Memory B cell (primary cell): ENCODE data around the gene HUNK.

Experiments used
- ATAC-seq: fragments of 150-1000 bp; cut with Tn5 transposase; 2 replicates; pipeline ENCODE4 v1.10.0; 2021; ENCODE audit warnings: low read depth, mild to moderate bottlenecking, moderate library complexity
- DNase-seq, 2 donors: peaks; one replicate each; pipeline ENCODE4 v3.0.0; 2022; ENCODE audit warnings: low spot score in 2 of 2
- H3K27ac Mint-ChIP-seq: one replicate; pipeline ENCODE4 v1.8.0; 2022; ENCODE audit warnings: mild to moderate bottlenecking, moderate library complexity, mixed read lengths
- H3K27me3 Mint-ChIP-seq: one replicate; pipeline ENCODE4 v1.8.0; 2022; ENCODE audit warnings: mixed read lengths
- H3K36me3 Mint-ChIP-seq: one replicate; pipeline ENCODE4 v1.8.0; 2022; ENCODE audit warnings: mild to moderate bottlenecking, mixed read lengths
- H3K4me1 Mint-ChIP-seq: one replicate; pipeline ENCODE4 v1.8.0; 2022; ENCODE audit warnings: mixed read lengths
- H3K4me3 Mint-ChIP-seq: one replicate; pipeline ENCODE4 v1.8.0; 2022; ENCODE audit warnings: mild to moderate bottlenecking, moderate library complexity, mixed read lengths
- H3K9me3 Mint-ChIP-seq: one replicate; pipeline ENCODE4 v1.8.0; 2022; ENCODE audit warnings: mixed read lengths

The HUNK gene

DNA sequence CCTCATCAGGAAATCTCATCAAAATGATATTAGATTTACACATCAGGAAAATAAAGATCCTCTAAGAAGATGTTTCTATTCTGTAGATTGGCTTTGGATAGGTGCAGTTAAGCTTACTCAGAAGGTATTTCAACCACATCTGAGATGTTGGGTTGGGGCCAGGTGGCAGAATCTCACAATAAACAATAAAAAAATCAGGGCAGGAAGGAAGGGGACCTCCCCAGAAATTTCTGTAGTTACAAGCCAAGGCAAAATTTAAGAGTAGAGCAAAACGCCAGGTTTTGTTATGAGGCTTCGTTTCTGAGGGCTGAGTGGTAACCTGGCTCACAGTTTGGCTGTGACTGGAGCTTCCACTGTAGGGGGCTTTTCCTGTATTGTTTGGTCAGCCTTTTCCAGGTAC is 84.8 kb downstream of the HUNK start:
- Mint-ChIP-seq H3K27ac (no peak overlapping the region), H3K4me1 (no peaks in the 10 kb centered on the region), H3K27me3 (peaks cover 13% of the 10 kb centered on the region), H3K4me3 (no peak overlapping the region), H3K9me3 (peaks cover 4% of the 10 kb centered on the region), H3K36me3 (no peaks in the 10 kb centered on the region)
- DNase-seq (no peak), ATAC-seq (no peak)

DNA sequence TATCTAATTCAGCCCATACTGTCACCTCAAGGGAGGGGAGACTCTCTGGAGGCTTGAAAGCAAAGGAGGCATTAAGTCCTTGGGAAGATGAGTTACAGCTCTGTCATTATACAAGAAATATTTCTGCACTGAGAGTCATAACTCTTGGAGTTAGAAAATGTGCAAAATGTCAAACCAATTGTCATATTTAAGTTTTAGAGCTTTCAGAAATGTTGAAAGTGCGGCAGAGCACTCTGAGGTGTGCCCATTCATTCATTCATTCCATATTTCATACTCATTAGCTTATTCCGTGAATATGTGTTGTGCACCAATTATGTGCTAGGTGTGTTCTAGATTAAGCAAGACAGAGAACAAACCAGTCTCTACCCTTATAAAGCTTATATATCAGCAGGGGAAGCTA is 87.1 kb downstream of the HUNK start:
- peaks cover 4% of the 10 kb centered on the region for H3K9me3 Mint-ChIP-seq

DNA sequence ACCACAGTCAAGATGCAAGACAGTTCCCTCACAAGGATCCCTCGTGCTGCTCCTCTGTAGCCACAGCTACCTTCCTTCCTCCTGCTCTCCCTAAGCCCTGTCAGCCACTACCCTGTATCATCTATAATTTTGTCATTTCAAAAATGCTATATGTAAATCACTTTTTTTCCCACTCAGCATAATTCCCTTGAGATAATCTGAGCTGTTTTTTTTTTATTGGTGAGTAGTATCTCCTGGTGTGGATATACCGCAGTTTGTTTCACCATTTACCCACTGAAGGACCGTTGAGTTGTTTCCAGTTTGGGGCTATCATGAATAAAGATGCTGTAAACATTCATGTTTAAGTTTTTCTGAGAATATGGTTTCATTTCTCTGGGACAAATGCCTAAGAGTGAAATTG is 88.2 kb downstream of the HUNK start:
- H3K9me3 Mint-ChIP-seq, result peaks cover 4% of the 10 kb centered on the region
- H3K4me1 Mint-ChIP-seq, result no peaks in the 10 kb centered on the region
- no peak overlapping the region for H3K27ac Mint-ChIP-seq
- peaks cover 17% of the 10 kb centered on the region for H3K27me3 Mint-ChIP-seq
- H3K36me3 Mint-ChIP-seq, result no peaks in the 10 kb centered on the region
- ATAC-seq (no peak), DNase-seq (no peak)
- H3K4me3 Mint-ChIP-seq, result no peak overlapping the region

More for the DNA sequence above, 87.1 kb downstream of the HUNK start:
- Mint-ChIP-seq H3K27me3 (peaks cover 15% of the 10 kb centered on the region), H3K36me3 (no peaks in the 10 kb centered on the region), H3K4me1 (no peaks in the 10 kb centered on the region), H3K27ac (no peak overlapping the region), H3K4me3 (no peak overlapping the region)
- DNase-seq (no peak), ATAC-seq (no peak)

DNA sequence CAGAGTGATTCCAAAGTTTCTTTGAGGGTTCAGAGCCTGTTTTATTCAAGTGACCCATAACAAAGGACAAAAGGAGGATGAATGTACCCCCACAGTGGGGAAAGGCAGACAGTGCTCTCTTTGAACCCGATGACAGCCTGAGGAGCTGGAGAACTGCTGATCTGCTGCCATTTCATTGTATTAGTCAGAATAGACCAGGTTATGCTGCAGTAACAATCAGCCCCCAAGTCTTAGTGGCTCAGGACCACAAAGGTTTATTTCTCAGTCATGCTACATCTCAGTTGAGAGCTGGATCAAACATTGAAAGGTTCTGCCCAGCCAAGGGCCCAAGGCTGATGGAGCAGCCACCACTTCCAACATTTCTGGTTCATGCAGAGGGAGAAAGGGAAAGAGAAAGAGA is 88.9 kb downstream of the HUNK start:
- Mint-ChIP-seq H3K4me3 (no peak overlapping the region), H3K27me3 (peaks cover 13% of the 10 kb centered on the region), H3K4me1 (no peaks in the 10 kb centered on the region), H3K36me3 (no peaks in the 10 kb centered on the region), H3K9me3 (peaks cover 4% of the 10 kb centered on the region), H3K27ac (no peak overlapping the region)
- no peak for ATAC-seq
- DNase-seq, result no peak

DNA sequence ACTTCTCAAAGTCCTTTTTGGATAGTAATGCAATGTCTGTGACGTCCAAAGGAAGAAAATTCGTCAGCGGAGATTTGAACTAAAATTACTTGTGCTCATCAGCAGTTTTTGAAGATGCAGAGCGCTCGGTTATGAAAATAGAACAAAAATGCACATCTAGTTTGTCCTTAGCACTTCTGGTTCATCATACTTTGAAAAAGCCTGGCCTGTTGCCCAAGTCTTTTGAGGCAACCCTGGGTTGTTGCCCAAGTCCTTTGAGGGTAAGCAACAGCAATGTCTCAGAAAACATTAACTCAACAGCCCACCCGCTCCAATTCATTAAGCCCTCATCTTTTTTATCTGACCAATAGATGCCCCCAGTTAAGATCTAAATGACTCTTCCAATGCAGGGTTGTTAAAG is 91.9 kb downstream of the HUNK start:
- H3K36me3 Mint-ChIP-seq, result no peaks in the 10 kb centered on the region
- ATAC-seq (no peak), DNase-seq (no peak)
- peaks cover 2% of the 10 kb centered on the region for H3K9me3 Mint-ChIP-seq
- peaks cover 6% of the 10 kb centered on the region for H3K27me3 Mint-ChIP-seq
- H3K4me1 Mint-ChIP-seq, result no peaks in the 10 kb centered on the region
- H3K4me3 Mint-ChIP-seq, result no peak overlapping the region
- H3K27ac Mint-ChIP-seq, result no peak overlapping the region

DNA sequence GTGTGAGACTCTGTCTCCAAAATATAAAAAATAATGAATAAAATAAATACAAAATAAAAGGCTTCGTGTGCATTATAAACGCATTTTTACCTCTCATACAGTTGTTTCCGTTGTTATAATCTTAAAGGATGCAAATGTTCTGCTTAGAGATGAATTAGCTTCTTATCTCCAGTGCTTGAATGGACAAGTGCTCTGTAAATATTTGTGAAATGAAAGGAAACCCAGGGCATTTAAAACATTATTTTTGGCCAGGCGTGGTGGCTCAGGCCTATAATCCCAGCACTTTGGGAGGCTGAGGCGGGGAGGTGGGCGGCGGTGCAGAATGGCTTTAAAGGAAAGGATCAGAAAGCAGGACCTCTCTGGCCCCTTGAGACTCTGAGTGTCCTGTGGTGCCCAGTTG is 94.5 kb downstream of the HUNK start:
- Mint-ChIP-seq H3K4me1 (no peaks in the 10 kb centered on the region), H3K27ac (no peak overlapping the region), H3K27me3 (peaks cover 6% of the 10 kb centered on the region), H3K4me3 (no peak overlapping the region), H3K9me3 (peaks cover 1% of the 10 kb centered on the region), H3K36me3 (no peaks in the 10 kb centered on the region)
- ATAC-seq (no peak), DNase-seq (no peak)

DNA sequence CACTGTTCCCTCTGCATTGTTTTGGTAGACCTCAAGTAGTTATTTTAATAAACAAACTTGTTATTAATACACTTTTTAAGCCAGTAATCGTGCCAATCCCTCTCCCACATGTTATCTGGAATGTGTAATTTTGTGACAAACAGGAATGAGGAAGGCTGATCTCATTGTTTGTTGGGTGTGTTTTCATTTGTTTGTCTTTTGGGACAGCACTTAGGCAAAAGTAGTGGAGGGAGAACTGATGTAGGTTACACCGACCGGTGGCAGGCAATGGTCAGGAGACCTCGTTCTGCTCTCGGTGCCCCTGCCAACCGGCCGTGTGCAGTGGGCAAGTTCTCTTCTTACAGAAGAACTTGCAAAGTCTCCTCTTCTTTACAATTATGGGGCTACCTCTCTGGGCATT is 99.8 kb downstream of the HUNK start:
- H3K4me3 Mint-ChIP-seq, result no peak overlapping the region
- H3K27ac Mint-ChIP-seq, result no peak overlapping the region
- DNase-seq (no peak), ATAC-seq (no peak)
- no peaks in the 10 kb centered on the region for H3K4me1 Mint-ChIP-seq
- peaks cover 4% of the 10 kb centered on the region for H3K36me3 Mint-ChIP-seq
- H3K9me3 Mint-ChIP-seq, result peaks cover 4% of the 10 kb centered on the region
- H3K27me3 Mint-ChIP-seq, result peaks cover 8% of the 10 kb centered on the region

DNA sequence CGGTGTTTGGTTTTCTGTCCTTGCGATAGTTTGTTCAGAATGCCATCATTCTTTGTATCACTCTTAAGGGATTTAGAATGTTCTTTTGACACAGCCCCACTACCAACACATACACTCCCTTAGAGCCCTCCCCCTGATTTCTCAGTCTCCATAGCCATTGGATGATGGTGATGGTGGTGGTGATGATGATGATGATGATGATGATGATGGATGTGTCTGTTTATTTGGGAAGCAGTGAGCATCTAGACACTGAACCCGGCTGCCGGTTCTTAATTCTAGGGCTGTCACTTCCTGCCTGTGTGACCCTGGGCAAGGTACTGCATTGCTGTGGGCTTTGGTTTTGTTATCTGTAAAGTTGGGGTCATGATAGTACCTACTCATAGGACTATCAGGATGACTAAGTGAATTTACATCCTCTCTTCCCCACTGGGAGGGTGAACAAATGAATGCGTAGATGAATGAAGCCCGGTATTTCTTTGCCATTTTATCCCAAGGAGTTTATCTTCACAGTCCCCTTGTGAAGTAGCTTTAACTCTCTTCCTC is 100.7 kb downstream of the HUNK start:
- H3K4me1 Mint-ChIP-seq, result no peaks in the 10 kb centered on the region
- peaks cover 4% of the 10 kb centered on the region for H3K36me3 Mint-ChIP-seq
- DNase-seq (no peak), ATAC-seq (no peak)
- peaks cover 4% of the 10 kb centered on the region for H3K9me3 Mint-ChIP-seq
- H3K27ac Mint-ChIP-seq, result no peak overlapping the region
- no peak overlapping the region for H3K4me3 Mint-ChIP-seq
- H3K27me3 Mint-ChIP-seq, result peaks cover 9% of the 10 kb centered on the region

DNA sequence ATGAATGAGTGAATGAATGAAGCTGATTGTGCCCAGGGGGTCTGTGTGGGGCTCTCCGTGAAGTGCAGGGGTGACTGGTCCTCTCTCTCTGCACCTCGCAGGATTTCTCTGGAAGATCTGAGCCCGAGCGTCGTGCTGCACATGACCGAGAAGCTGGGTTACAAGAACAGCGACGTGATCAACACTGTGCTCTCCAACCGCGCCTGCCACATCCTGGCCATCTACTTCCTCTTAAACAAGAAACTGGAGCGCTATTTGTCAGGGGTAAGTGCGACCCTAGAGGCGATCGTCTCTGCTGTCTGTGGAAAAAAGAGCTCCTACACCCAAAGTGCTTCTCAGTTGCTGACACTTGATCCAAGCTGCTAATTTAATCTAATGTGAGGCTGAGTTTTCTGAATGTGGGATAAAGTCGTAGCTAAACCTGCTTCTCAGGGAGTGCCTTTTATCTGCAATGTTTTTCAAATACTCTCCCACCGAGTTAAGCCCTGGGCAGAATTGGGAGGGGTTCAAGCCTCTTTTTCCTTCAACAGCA is 101.7 kb downstream of the HUNK start:
- Mint-ChIP-seq H3K4me1 (no peaks in the 10 kb centered on the region), H3K36me3 (peaks cover 4% of the 10 kb centered on the region), H3K4me3 (no peak overlapping the region), H3K9me3 (peaks cover 4% of the 10 kb centered on the region), H3K27me3 (peaks cover 7% of the 10 kb centered on the region), H3K27ac (no peak overlapping the region)
- no peak for ATAC-seq
- no peak for DNase-seq

DNA sequence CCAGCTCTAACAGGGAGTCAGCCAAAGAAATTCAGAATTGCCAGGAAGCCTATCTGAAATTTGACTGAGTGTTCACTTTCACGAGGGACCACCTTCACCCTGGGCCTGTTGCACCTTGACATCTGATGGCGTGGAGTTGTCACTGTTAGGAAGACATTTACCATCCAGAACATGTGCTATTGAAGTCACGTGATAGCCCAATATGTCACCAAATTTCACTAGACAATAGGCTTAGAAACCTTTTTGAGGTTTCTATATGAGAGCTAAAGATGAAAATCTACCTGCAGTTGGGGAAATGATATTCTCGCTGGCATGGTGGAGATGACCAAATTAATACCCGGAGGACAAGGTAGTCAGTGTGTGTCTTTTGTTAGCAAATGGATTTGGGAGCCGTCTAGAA is 102.7 kb downstream of the HUNK start:
- Mint-ChIP-seq H3K9me3 (peaks cover 4% of the 10 kb centered on the region), H3K36me3 (peaks cover 4% of the 10 kb centered on the region), H3K27me3 (peaks cover 7% of the 10 kb centered on the region), H3K4me3 (no peak overlapping the region), H3K4me1 (no peaks in the 10 kb centered on the region), H3K27ac (no peak overlapping the region)
- DNase-seq (no peak), ATAC-seq (no peak)

DNA sequence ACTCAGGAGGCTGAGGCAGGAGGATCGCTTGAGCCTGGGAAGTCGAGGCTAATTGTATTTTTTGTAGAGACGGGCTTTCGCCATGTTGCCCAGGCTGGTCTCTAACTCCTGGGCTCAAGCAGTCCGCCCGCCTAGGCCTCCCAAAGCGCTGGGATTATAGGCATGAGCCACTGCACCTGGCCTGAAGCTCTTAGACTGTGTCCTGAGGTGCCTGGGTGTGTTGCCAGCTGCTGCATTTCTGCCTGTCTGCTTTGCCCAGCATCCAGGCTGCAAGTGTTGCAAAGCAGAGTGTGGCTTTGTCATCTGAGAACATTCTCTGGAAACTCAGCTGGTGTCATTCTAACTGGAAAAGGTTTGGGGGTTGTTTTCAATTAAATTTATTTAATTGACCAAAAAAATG is 105.0 kb downstream of the HUNK start:
- ATAC-seq, result no peak

DNA sequence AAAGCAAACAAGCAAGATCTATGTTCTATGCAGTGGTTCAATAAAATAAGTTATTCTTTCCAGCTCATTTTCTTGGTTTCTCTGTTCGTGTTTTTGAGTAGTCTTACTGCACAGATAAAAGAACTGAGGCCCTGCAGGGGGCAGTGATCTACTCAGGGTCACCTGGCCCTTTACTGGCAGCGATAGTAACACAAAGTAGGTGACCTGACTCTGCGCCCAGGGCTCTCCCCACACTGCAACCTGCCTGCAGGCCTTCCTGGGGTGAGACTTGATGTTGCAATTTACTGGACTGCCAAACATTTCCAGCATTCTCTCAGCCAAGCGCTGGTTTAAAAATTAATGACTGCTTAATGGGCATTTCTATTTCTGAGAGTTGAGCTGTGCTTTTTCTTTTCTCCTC is 110.3 kb downstream of the HUNK start:
- Mint-ChIP-seq H3K27ac (no peak overlapping the region), H3K27me3 (peaks cover 9% of the 10 kb centered on the region)

More for the DNA sequence above, 105.0 kb downstream of the HUNK start:
- no peak overlapping the region for H3K4me3 Mint-ChIP-seq
- H3K36me3 Mint-ChIP-seq, result peaks cover 5% of the 10 kb centered on the region
- peaks cover 6% of the 10 kb centered on the region for H3K9me3 Mint-ChIP-seq
- H3K27ac Mint-ChIP-seq, result no peak overlapping the region
- DNase-seq, result no peak
- no peaks in the 10 kb centered on the region for H3K4me1 Mint-ChIP-seq
- peaks cover 7% of the 10 kb centered on the region for H3K27me3 Mint-ChIP-seq

DNA sequence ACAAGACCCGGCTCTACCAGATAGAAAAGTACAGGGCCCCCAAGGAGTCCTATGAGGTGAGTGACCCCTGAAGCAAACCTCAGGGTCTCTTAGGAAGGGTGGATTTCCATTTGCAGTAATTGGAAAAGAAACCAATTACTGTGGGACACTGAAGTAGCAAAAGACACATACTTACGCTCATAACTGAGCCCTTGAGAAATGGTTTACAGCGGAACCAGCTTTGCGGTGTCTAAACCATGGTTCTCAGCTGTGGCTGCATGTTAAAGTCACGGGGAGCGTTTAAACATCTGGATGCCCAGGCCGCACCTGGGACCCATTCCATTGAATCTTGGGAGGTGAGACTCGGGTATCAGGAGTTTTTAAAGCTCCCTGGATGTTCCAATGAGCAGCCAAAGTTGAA is 110.7 kb downstream of the HUNK start:
- Mint-ChIP-seq H3K9me3 (peaks cover 18% of the 10 kb centered on the region), H3K27ac (no peak overlapping the region), H3K27me3 (peaks cover 7% of the 10 kb centered on the region), H3K36me3 (peaks cover 1% of the 10 kb centered on the region), H3K4me3 (no peak overlapping the region), H3K4me1 (no peaks in the 10 kb centered on the region)
- DNase-seq, result no peak
- ATAC-seq, result no peak

More for the DNA sequence above, 110.3 kb downstream of the HUNK start:
- Mint-ChIP-seq H3K4me3 (no peak overlapping the region), H3K9me3 (peaks cover 18% of the 10 kb centered on the region), H3K4me1 (no peaks in the 10 kb centered on the region), H3K36me3 (peaks cover 1% of the 10 kb centered on the region)
- no peak for DNase-seq
- no peak for ATAC-seq

DNA sequence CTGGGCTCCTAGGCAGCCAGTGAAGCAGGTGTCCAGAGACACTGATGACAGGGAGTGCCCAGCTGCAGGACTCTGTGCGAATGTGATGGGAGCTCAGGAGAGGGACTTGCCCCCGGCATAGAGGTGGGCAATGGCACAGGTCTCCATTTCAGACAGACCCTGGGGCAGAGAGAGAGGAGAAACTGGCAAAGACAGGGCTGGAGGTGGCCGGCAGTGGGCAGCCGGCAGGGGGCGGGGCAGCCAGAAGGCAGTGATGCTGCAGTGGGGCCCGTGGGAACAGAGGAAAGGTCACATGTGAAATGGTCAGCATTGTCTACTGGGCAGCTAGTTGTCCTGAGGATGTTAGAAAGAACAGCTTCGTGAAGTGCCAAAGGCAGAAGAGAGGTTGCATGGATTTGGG is 112.6 kb downstream of the HUNK start:
- no peak overlapping the region for H3K27ac Mint-ChIP-seq
- H3K36me3 Mint-ChIP-seq, result peaks cover 1% of the 10 kb centered on the region
- no peak for ATAC-seq
- H3K4me1 Mint-ChIP-seq, result no peaks in the 10 kb centered on the region
- H3K9me3 Mint-ChIP-seq, result peaks cover 18% of the 10 kb centered on the region
- H3K4me3 Mint-ChIP-seq, result no peak overlapping the region
- H3K27me3 Mint-ChIP-seq, result peaks cover 11% of the 10 kb centered on the region
- DNase-seq, result no peak
